Neural cell (in vitro differentiated cells): Measurements from ENCODE around the gene MGAT5B. TPM values are rescaled to one million over a fixed set of nuclear protein-coding genes. Genes with fewer than 3 reads are reported as not detected.

ENCODE experiments used
- H2AFZ ChIP-seq: fragments of 200-600, 300-800 bp; sonication (generic), shearing (Covaris generic); 2 replicates; pipeline ENCODE4 v1.6.0; 2014; ENCODE audit warnings: low read depth, mild to moderate bottlenecking, antibody characterized with exemption, low read length, moderate library complexity
- H3F3A ChIP-seq: fragments of 200-600 bp; shearing (Covaris generic); 2 replicates; pipeline ENCODE4 v1.6.1; 2016; ENCODE audit warnings: mild to moderate bottlenecking, moderate library complexity, mixed read lengths, antibody characterized with exemption, low read length; ENCODE audit not compliant: insufficient read depth, poor library complexity, severe bottlenecking
- H3K27ac ChIP-seq: fragments of 200-600, 300-800 bp; sonication (generic), shearing (Covaris generic); 2 replicates; pipeline ENCODE4 v1.5.1; 2014; ENCODE audit warnings: mild to moderate bottlenecking, low read length, moderate library complexity
- H3K27me3 ChIP-seq: fragments of 300-800, 200-600 bp; sonication (generic), shearing (Covaris generic); 2 replicates; pipeline ENCODE4 v1.6.0; 2014; ENCODE audit warnings: mild to moderate bottlenecking, low read depth, low read length, moderate library complexity; ENCODE audit not compliant: insufficient read depth
- H3K36me3 ChIP-seq: fragments of 300-800, 200-600 bp; sonication (generic), shearing (Covaris generic); 2 replicates; pipeline ENCODE4 v1.5.1; 2014; ENCODE audit warnings: mild to moderate bottlenecking, antibody characterized with exemption, low read length, moderate library complexity; ENCODE audit not compliant: insufficient read depth
- H3K4me2 ChIP-seq: fragments of 300-800, 200-600 bp; sonication (generic), shearing (Covaris generic); 2 replicates; pipeline ENCODE4 v1.6.0; 2014; ENCODE audit warnings: mild to moderate bottlenecking, low read length
- H3K4me3 ChIP-seq: fragments of 300-800, 200-600 bp; sonication (generic), shearing (Covaris generic); 2 replicates; pipeline ENCODE4 v1.5.1; 2014; ENCODE audit warnings: mild to moderate bottlenecking, low read length, moderate library complexity
- H3K79me2 ChIP-seq: fragments of 200-600 bp; shearing (Covaris generic); replicated peaks from 2 replicates; pipeline ENCODE4 v1.6.0; 2014; ENCODE audit warnings: mild to moderate bottlenecking, low read length, moderate library complexity; ENCODE audit not compliant: insufficient read depth
- H3K9ac ChIP-seq: fragments of 300-800, 200-600 bp; sonication (generic), shearing (Covaris generic); 2 replicates; pipeline ENCODE4 v1.6.1; 2016; ENCODE audit warnings: mild to moderate bottlenecking, low read length, mixed read lengths
- H3K9me2 ChIP-seq: fragments of 200-600 bp; shearing (Covaris generic); 2 replicates; pipeline ENCODE4 v1.6.1; 2016; ENCODE audit warnings: mild to moderate bottlenecking, low read length, mixed read lengths; ENCODE audit not compliant: insufficient read depth
- H3K9me3 ChIP-seq: fragments of 200-600, 300-800 bp; sonication (generic), shearing (Covaris generic); 2 replicates; pipeline ENCODE4 v1.6.1; 2016; ENCODE audit warnings: mild to moderate bottlenecking, mixed run types, low read length, moderate library complexity, mixed read lengths
- H4K20me1 ChIP-seq: fragments of 200-600 bp; shearing (Covaris generic); 2 replicates; pipeline ENCODE4 v1.6.1; 2016; ENCODE audit warnings: mild to moderate bottlenecking, mixed run types; ENCODE audit not compliant: insufficient read depth
- CTCF ChIP-seq: fragments of 450-650 bp; IDR thresholded peaks from 2 replicates; pipeline ENCODE4 v1.5.1; 2014; ENCODE audit warnings: antibody characterized with exemption, mild to moderate bottlenecking, moderate library complexity; ENCODE audit not compliant: poor library complexity, severe bottlenecking
- EP300 ChIP-seq: fragments of 450-650 bp; conservative IDR thresholded peaks from 2 replicates; pipeline ENCODE4 v1.6.1; 2014; ENCODE audit warnings: antibody characterized with exemption, mild to moderate bottlenecking, moderate library complexity; ENCODE audit not compliant: poor library complexity, severe bottlenecking
- EZH2 ChIP-seq: fragments of 200-600, 300-800 bp; shearing (Covaris generic), sonication (generic); IDR thresholded peaks from 2 replicates; pipeline ENCODE4 v1.6.1; 2014; ENCODE audit warnings: antibody characterized with exemption, low read length, borderline replicate concordance, mild to moderate bottlenecking; ENCODE audit not compliant: insufficient read depth, poor library complexity, severe bottlenecking
- MXI1 ChIP-seq: fragments of 450-650 bp; conservative IDR thresholded peaks from 2 replicates; pipeline ENCODE4 v1.6.1; 2014; ENCODE audit warnings: antibody characterized with exemption, mild to moderate bottlenecking; ENCODE audit not compliant: poor library complexity, severe bottlenecking
- POLR2AphosphoS5 ChIP-seq: IDR thresholded peaks from 2 replicates; pipeline ENCODE4 v1.6.1; 2012
- RAD21 ChIP-seq: fragments of 450-650 bp; conservative IDR thresholded peaks from 2 replicates; pipeline ENCODE4 v1.6.1; 2014; ENCODE audit warnings: antibody characterized with exemption, mild to moderate bottlenecking, moderate library complexity
- REST ChIP-seq: IDR thresholded peaks from 2 replicates; pipeline ENCODE4 v1.6.1; 2012; ENCODE audit warnings: borderline replicate concordance
- SMC3 ChIP-seq: fragments of 450-650 bp; conservative IDR thresholded peaks from 2 replicates; pipeline ENCODE4 v1.6.1; 2014; ENCODE audit warnings: antibody characterized with exemption, mild to moderate bottlenecking, moderate library complexity; ENCODE audit not compliant: poor library complexity
- TAF1 ChIP-seq: IDR thresholded peaks from 2 replicates; pipeline ENCODE4 v1.6.1; 2012; ENCODE audit warnings: low read depth
- polyA plus RNA-seq: library from polyadenylated mRNA; depleted of rRNA; stranded (reverse); fragments of >200 nt; gene quantifications from 2 replicates; pipeline ENCODE4 v1.2.3, GENCODE V29; 2014

Gene MGAT5B
- polyA plus RNA-seq, 1 donor from 2014 or later = 8.8 TPM

DNA sequence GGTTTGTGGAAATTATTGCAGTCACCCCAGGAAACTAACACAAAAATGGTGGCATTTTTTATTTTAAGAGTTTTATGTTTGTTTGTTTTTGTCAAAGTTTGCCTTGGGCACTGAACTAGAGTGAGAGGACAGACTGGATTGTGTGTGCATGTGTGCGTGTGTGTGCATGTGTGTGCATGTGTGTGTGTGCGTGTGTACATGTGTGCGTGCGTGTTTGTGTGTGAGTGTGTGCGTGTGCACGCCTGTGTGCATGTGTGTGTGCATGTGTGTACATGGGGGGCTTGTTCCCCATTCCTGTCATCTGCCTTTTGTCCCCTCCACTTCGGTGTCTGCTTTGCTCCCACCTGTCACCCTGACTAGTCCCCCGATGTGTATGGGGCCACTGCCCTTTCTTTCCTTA, 32.5 kb downstream of the MGAT5B start:
- Histone ChIP-seq H3K27me3 (no peaks in the 10 kb centered on the region), H3K27ac (no peak overlapping the region), H3K4me3 (no peak overlapping the region), H3K9me2 (no peaks in the 10 kb centered on the region), H3K4me2 (no peak overlapping the region), H3F3A (no peaks in the 10 kb centered on the region), H3K9me3 (no peaks in the 10 kb centered on the region), H3K79me2 (no peaks in the 10 kb centered on the region), H2AFZ (no peak overlapping the region), H4K20me1 (no peaks in the 10 kb centered on the region), H3K9ac (no peak overlapping the region), H3K36me3 (no peaks in the 10 kb centered on the region)
- no peak for TF ChIP-seq EZH2
- no peak for TF ChIP-seq CTCF
- TF ChIP-seq MXI1 = no peak
- no peak for TF ChIP-seq EP300
- no peak for TF ChIP-seq TAF1
- TF ChIP-seq POLR2AphosphoS5 = no peak
- no peak for TF ChIP-seq RAD21
- no peak for TF ChIP-seq SMC3
- no peak for TF ChIP-seq REST

GRCh38 chr17:76901542-76902197, 33.5 kb downstream of the MGAT5B start:
- Histone ChIP-seq H2AFZ (no peak overlapping the region), H3F3A (no peaks in the 10 kb centered on the region), H3K36me3 (peaks cover 5% of the 10 kb centered on the region), H3K27me3 (no peaks in the 10 kb centered on the region), H3K9me2 (no peaks in the 10 kb centered on the region), H3K27ac (no peak overlapping the region), H3K4me2 (no peak overlapping the region), H4K20me1 (no peaks in the 10 kb centered on the region), H3K9me3 (no peaks in the 10 kb centered on the region), H3K9ac (no peak overlapping the region), H3K79me2 (no peaks in the 10 kb centered on the region), H3K4me3 (no peak overlapping the region)
- TF ChIP-seq REST (no peak), SMC3 (no peak), POLR2AphosphoS5 (no peak), CTCF (no peak), RAD21 (no peak), MXI1 (no peak), EZH2 (no peak), TAF1 (no peak), EP300 (no peak)
